Neuronal stem cell (in vitro differentiated cells): ENCODE results near the gene SV2C.

Source experiments
- DNase-seq: peaks from one replicate; pipeline ENCODE4 v3.0.0-alpha.2; 2013; ENCODE audit warnings: low spot score
- H2AFZ ChIP-seq: one replicate; pipeline ENCODE4 v1.6.1; 2013; ENCODE audit warnings: mild to moderate bottlenecking, low read length, inconsistent platforms
- H2AK5ac ChIP-seq: 2 replicates; pipeline ENCODE4 v1.6.1; 2013; ENCODE audit warnings: low read depth, mild to moderate bottlenecking, inconsistent platforms, low read length, moderate library complexity, mixed read lengths
- H2BK120ac ChIP-seq: 2 replicates; pipeline ENCODE4 v1.6.1; 2013; ENCODE audit warnings: low read depth, mild to moderate bottlenecking, inconsistent platforms, low read length, moderate library complexity, mixed read lengths
- H2BK12ac ChIP-seq: one replicate; pipeline ENCODE4 v1.6.1; 2013; ENCODE audit warnings: low read length, inconsistent platforms
- H2BK15ac ChIP-seq: 2 replicates; pipeline ENCODE4 v1.6.1; 2013; ENCODE audit warnings: mild to moderate bottlenecking, low read length, inconsistent platforms, mixed read lengths
- H2BK5ac ChIP-seq: one replicate; pipeline ENCODE4 v1.6.1; 2013; ENCODE audit warnings: inconsistent platforms, mild to moderate bottlenecking, low read length, moderate library complexity
- H3K14ac ChIP-seq: one replicate; pipeline ENCODE4 v1.6.1; 2013; ENCODE audit warnings: low read length, inconsistent platforms
- H3K18ac ChIP-seq: 2 replicates; pipeline ENCODE4 v1.6.1; 2013; ENCODE audit warnings: low read length, inconsistent platforms
- H3K23ac ChIP-seq: 2 replicates; pipeline ENCODE4 v1.6.1; 2013; ENCODE audit warnings: low read depth, mild to moderate bottlenecking, mixed read lengths, low read length, inconsistent platforms; ENCODE audit not compliant: poor library complexity
- H3K27ac ChIP-seq: replicated peaks from 3 replicates; pipeline ENCODE4 v1.5.1; 2013; ENCODE audit warnings: low read length, inconsistent platforms
- H3K27me3 ChIP-seq, 3 experiments: 2 replicates each; pipeline ENCODE4 v1.6.1; 2013; ENCODE audit warnings: low read length in 3 of 3, mild to moderate bottlenecking in 2 of 3, inconsistent platforms in 1 of 3, low read depth in 1 of 3, mixed read lengths in 1 of 3, moderate library complexity in 1 of 3; ENCODE audit not compliant: control insufficient read depth in 3 of 3, insufficient read depth in 3 of 3
- H3K36me3 ChIP-seq, 2 donors: replicated peaks in 1 of 2; 2 replicates each; pipeline ENCODE4 v1.6.1; 2013; ENCODE audit warnings: low read length in 2 of 2; ENCODE audit not compliant: control insufficient read depth in 2 of 2, insufficient read depth in 2 of 2
- H3K4ac ChIP-seq: 2 replicates; pipeline ENCODE4 v1.6.1; 2013; ENCODE audit warnings: inconsistent platforms, mild to moderate bottlenecking, low read length, moderate library complexity
- H3K4me1 ChIP-seq, 2 donors: 1 replicate in 1 of 2; 2 replicates in 1 of 2; pipeline ENCODE4 v1.6.1; 2013; ENCODE audit warnings: low read length in 2 of 2, low read depth in 1 of 2; ENCODE audit not compliant: control insufficient read depth in 2 of 2, insufficient read depth in 1 of 2
- H3K4me2 ChIP-seq: one replicate; pipeline ENCODE4 v1.6.1; 2013; ENCODE audit warnings: mild to moderate bottlenecking, low read length, inconsistent platforms; ENCODE audit not compliant: insufficient read depth, poor library complexity, severe bottlenecking
- H3K4me3 ChIP-seq, 2 donors: 2 replicates each; pipeline ENCODE4 v1.5.1; 2013; ENCODE audit warnings: low read length in 2 of 2, mild to moderate bottlenecking in 2 of 2, inconsistent platforms in 1 of 2, moderate library complexity in 1 of 2
- H3K79me1 ChIP-seq: one replicate; pipeline ENCODE4 v1.6.1; 2013; ENCODE audit warnings: low read depth, mild to moderate bottlenecking, inconsistent platforms, low read length, moderate library complexity
- H3K9ac ChIP-seq: one replicate; pipeline ENCODE4 v1.6.1; 2013; ENCODE audit warnings: mild to moderate bottlenecking, low read depth, low read length, inconsistent platforms; ENCODE audit not compliant: poor library complexity
- H3K9me3 ChIP-seq, 2 donors: replicated peaks in 1 of 2; 2 replicates each; pipeline versions ENCODE3 to v1.6.1; 2013; ENCODE audit warnings: low read length in 2 of 2, mild to moderate bottlenecking in 2 of 2, inconsistent platforms in 1 of 2, low read depth in 1 of 2, mixed read lengths in 1 of 2, moderate library complexity in 1 of 2; ENCODE audit not compliant: control insufficient read depth in 2 of 2, insufficient read depth in 1 of 2
- H4K8ac ChIP-seq: one replicate; pipeline ENCODE4 v1.6.1; 2013; ENCODE audit warnings: low read depth, mild to moderate bottlenecking, inconsistent platforms, low read length, moderate library complexity
- H4K91ac ChIP-seq: one replicate; pipeline ENCODE4 v1.6.1; 2013; ENCODE audit warnings: low read length, low read depth, mild to moderate bottlenecking, inconsistent platforms; ENCODE audit not compliant: poor library complexity
- WGBS, 2 donors: extraction: QIAGEN DNeasy Blood & Tissue Kit; methylation state at CpG; one replicate each; pipeline ENCODE4 v1.1.7; 2013; ENCODE audit warnings: missing lambda C conversion rate in 2 of 2, mixed read lengths in 1 of 2; ENCODE audit not compliant: insufficient read length in 2 of 2, insufficient replicate concordance in 1 of 2; ENCODE audit errors: extremely low coverage in 2 of 2; 5-methylcytosine and 5-hydroxymethylcytosine counted together

Gene SV2C

DNA sequence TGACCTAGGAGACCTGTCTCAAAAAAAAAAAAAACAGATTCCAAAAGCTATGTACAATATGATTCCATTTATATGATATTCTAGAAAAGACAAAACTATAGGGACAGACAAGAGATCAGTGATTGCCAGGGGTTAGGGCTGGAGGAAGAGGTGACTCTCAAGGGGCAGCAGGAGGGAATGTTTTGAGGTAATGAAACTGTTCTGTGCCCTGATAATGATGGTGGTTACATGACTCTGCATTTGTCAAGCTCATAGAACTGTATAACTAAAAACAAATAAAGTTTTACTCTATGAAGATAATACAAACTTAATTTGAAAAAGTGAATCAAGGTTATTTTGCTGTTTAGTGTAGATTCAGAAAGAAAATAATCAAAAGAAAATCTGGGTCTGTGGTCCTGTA lies 194.6 kb downstream of the SV2C start:
- no peak overlapping the region for H3K27ac ChIP-seq
- H2AFZ ChIP-seq, result no peak overlapping the region
- H3K4me2 ChIP-seq, result no peak overlapping the region
- H3K79me1 ChIP-seq, result no peaks in the 10 kb centered on the region
- no peak overlapping the region for H2BK12ac ChIP-seq
- H2BK5ac ChIP-seq, result no peak overlapping the region
- H2BK120ac ChIP-seq, result no peak overlapping the region
- H2AK5ac ChIP-seq, result no peak overlapping the region
- no peaks in the 10 kb centered on the region for H3K9me3 ChIP-seq
- H3K36me3 ChIP-seq, result no peaks in the 10 kb centered on the region
- H4K91ac ChIP-seq, result no peak overlapping the region
- no peak overlapping the region for H2BK15ac ChIP-seq
- DNase-seq, result no peak
- H3K4me1 ChIP-seq, result peaks cover 0 to 15% of the 10 kb centered on the region in 2 donors
- H3K9ac ChIP-seq, result no peak overlapping the region
- H3K4me3 ChIP-seq, result no peak overlapping the region
- no peak overlapping the region for H4K8ac ChIP-seq
- H3K18ac ChIP-seq, result no peak overlapping the region
- H3K4ac ChIP-seq, result no peak overlapping the region
- no peak overlapping the region for H3K23ac ChIP-seq
- H3K14ac ChIP-seq, result no peak overlapping the region
- H3K27me3 ChIP-seq, result no peaks in the 10 kb centered on the region

- no peak overlapping the region for H3K14ac ChIP-seq
- no peak overlapping the region for H2BK12ac ChIP-seq
- no peak overlapping the region for H2BK120ac ChIP-seq
- H3K4me3 ChIP-seq, result no peak overlapping the region
- H3K4me2 ChIP-seq, result no peak overlapping the region
- H3K27me3 ChIP-seq, result no peaks in the 10 kb centered on the region
- H2BK5ac ChIP-seq, result no peak overlapping the region
- H3K23ac ChIP-seq, result no peak overlapping the region
- WGBS, 2 donors, result no CpG with 5 or more reads among the region's 5 CpGs
- no peak overlapping the region for H4K91ac ChIP-seq
- no peak overlapping the region for H3K27ac ChIP-seq
- H3K4ac ChIP-seq, result no peak overlapping the region
- H2BK15ac ChIP-seq, result no peak overlapping the region
- H3K9me3 ChIP-seq, result no peaks in the 10 kb centered on the region
- H4K8ac ChIP-seq, result no peak overlapping the region
- no peak for DNase-seq
- no peaks in the 10 kb centered on the region for H3K36me3 ChIP-seq
- peaks cover 0 to 12% of the 10 kb centered on the region in 2 donors for H3K4me1 ChIP-seq
- H2AFZ ChIP-seq, result no peak overlapping the region
- no peaks in the 10 kb centered on the region for H3K79me1 ChIP-seq
- no peak overlapping the region for H3K18ac ChIP-seq
- H2AK5ac ChIP-seq, result no peak overlapping the region
- H3K9ac ChIP-seq, result no peak overlapping the region
Measured at GRCh38 chr5:76278261-76278789, 195.1 kb downstream of the SV2C start.

DNA sequence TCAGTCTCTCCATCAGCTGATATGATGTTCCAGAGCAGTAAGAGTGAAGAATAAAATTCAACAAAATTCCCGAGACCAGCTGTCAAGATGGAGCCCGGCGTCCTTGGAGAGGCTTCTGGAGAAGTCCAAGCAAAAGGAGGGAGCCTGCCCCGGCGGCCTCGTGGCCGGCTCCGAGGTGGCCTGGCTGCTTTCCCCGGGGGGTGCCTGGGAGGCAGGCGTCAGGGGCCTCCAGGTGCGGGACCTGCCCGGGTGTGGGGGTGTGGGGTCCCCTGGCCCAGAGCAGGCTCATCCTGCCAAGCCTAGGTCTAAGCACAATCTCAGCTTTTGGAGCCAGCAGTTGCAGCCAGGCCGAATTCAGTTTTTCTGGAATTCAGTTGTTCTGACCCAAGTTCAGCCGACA lies 197.3 kb downstream of the SV2C start:
- no peak overlapping the region for H2AFZ ChIP-seq
- H3K27me3 ChIP-seq, result no peaks in the 10 kb centered on the region
- H3K4me1 ChIP-seq, result peaks cover 0 to under 1% of the 10 kb centered on the region in 2 donors
- H3K14ac ChIP-seq, result no peak overlapping the region
- no peak overlapping the region for H3K9ac ChIP-seq
- H4K91ac ChIP-seq, result no peak overlapping the region
- no peak overlapping the region for H3K4ac ChIP-seq
- H3K36me3 ChIP-seq, result no peaks in the 10 kb centered on the region
- H2BK5ac ChIP-seq, result no peak overlapping the region
- H3K4me3 ChIP-seq, result no peak overlapping the region
- no peak overlapping the region for H3K23ac ChIP-seq
- H2BK15ac ChIP-seq, result no peak overlapping the region
- H3K9me3 ChIP-seq, result no peaks in the 10 kb centered on the region
- H2BK12ac ChIP-seq, result no peak overlapping the region
- H3K4me2 ChIP-seq, result no peak overlapping the region
- no peak overlapping the region for H3K27ac ChIP-seq
- WGBS, 2 donors, result no CpG with 5 or more reads among the region's 14 CpGs
- H3K79me1 ChIP-seq, result no peaks in the 10 kb centered on the region
- no peak overlapping the region for H3K18ac ChIP-seq
- DNase-seq, result no peak
- no peak overlapping the region for H4K8ac ChIP-seq
- no peak overlapping the region for H2AK5ac ChIP-seq
- no peak overlapping the region for H2BK120ac ChIP-seq

- Histone ChIP-seq H3K9me3 (no peaks in the 10 kb centered on the region), H4K8ac (no peak overlapping the region), H4K91ac (no peak overlapping the region), H3K27ac (no peak overlapping the region), H2BK5ac (no peak overlapping the region), H2BK120ac (no peak overlapping the region), H3K9ac (no peak overlapping the region), H3K79me1 (no peaks in the 10 kb centered on the region), H3K36me3 (no peaks in the 10 kb centered on the region), H3K4me3 (no peak overlapping the region), H2AFZ (no peak overlapping the region), H3K23ac (no peak overlapping the region), H2BK12ac (no peak overlapping the region), H2AK5ac (no peak overlapping the region), H3K4me1 (no peaks in the 10 kb centered on the region), H3K4me2 (no peak overlapping the region), H3K27me3 (no peaks in the 10 kb centered on the region), H2BK15ac (no peak overlapping the region), H3K18ac (no peak overlapping the region), H3K4ac (no peak overlapping the region), H3K14ac (no peak overlapping the region)
- no peak for DNase-seq
Measured at GRCh38 chr5:76283670-76284069, 200.5 kb downstream of the SV2C start.
